ENCODE results near the gene PCDHGA10. TPM values are rescaled to one million over a fixed set of nuclear protein-coding genes. Genes with fewer than 3 reads are reported as not detected.
"Not testable (repeated sequence)": the region's sequence is repeated elsewhere in the genome, so short reads cannot be mapped to it uniquely, and the experiment has no call there.

Gene PCDHGA10
- total RNA-seq, 6 experiments from 2014 or later = 1.5 to 4.6 (median 2.8) TPM

- TF ChIP-seq POLR2A (IDR thresholded peaks at IDR 0.05) = no peak
- TF ChIP-seq CTCF (IDR thresholded peaks at IDR 0.05) = peak; percentile 12 to 39 (median 36)
- Histone ChIP-seq H3K27ac (no peak within 1 kb of the TSS), H3K4me3 (peak within 1 kb of the TSS in 2 of 3 donors; percentile 0 to 24), H3K27me3 (no peaks in the 10 kb centered on the region), H3K4me1 (no peaks in the 10 kb centered on the region), H3K9me3 (peaks cover 0 to 7% (median 6%) of the 10 kb centered on the region in 4 donors), H3K36me3 (no peaks in the 10 kb centered on the region)
- intact Hi-C loops (cut with DNase I) = no loop called here
- peak; percentile 63 to 90 (median 82) for ATAC-seq
- 12% methylated on average over 32 of the region's 33 CpGs for WGBS (ENCODE audit: insufficient coverage, low coverage, low lambda C conversion rate, missing lambda C conversion rate)
- no peak for DNase-seq
Observed at GRCh38 chr5:141430332-141431113, 17.7 kb downstream of the PCDHGA10 start, which contains the start of gene PCDHGA12. Gene PCDHGA12 (plus strand): TSS chr5:141430507. CDS start chr5:141430760, 253 bp downstream.

GRCh38 chr5:141431286-141431685 lies 18.5 kb downstream of the PCDHGA10 start:
- peaks cover 0 to 7% (median 6%) of the 10 kb centered on the region in 4 donors for H3K9me3 ChIP-seq
- DNase-seq (no peak), ATAC-seq (peak in 1 of 4 donors; percentile 32)
- H3K4me1 ChIP-seq = no peaks in the 10 kb centered on the region
- WGBS (ENCODE audit: insufficient coverage, low coverage, low lambda C conversion rate, missing lambda C conversion rate) = 16% methylated on average over 5 of the region's 37 CpGs
- H3K27ac ChIP-seq = no peak overlapping the region
- H3K27me3 ChIP-seq = no peaks in the 10 kb centered on the region
- TF ChIP-seq CTCF (IDR thresholded peaks at IDR 0.05) (no peak), POLR2A (IDR thresholded peaks at IDR 0.05) (no peak)
- peak overlapping the region in 2 of 3 donors; percentile 0 to 24 for H3K4me3 ChIP-seq
- intact Hi-C loops (cut with DNase I) = no loop called here
- no peaks in the 10 kb centered on the region for H3K36me3 ChIP-seq

GRCh38 chr5:141432308-141432707 lies 19.5 kb downstream of the PCDHGA10 start:
- H3K4me3 ChIP-seq; intact Hi-C loops (cut with DNase I); DNase-seq; H3K36me3 ChIP-seq; H3K4me1 ChIP-seq; H3K9me3 ChIP-seq; ATAC-seq; H3K27ac ChIP-seq; H3K27me3 ChIP-seq: not testable (repeated sequence)
- no CpG with 5 or more reads among the region's 38 CpGs for WGBS (ENCODE audit: insufficient coverage, low coverage, low lambda C conversion rate, missing lambda C conversion rate)

- H3K9me3 ChIP-seq, H3K27me3 ChIP-seq: not testable (repeated sequence)
- WGBS (ENCODE audit: insufficient coverage, low coverage, low lambda C conversion rate, missing lambda C conversion rate) = 46% methylated on average over 11 of the region's 29 CpGs
Observed at GRCh38 chr5:141432726-141433125, 19.9 kb downstream of the PCDHGA10 start.

GRCh38 chr5:141434006-141434405 lies 21.2 kb downstream of the PCDHGA10 start:
- TF ChIP-seq CTCF (IDR thresholded peaks at IDR 0.05) = no peak
- no peak for TF ChIP-seq POLR2A (IDR thresholded peaks at IDR 0.05)
- H3K4me1 ChIP-seq = no peaks in the 10 kb centered on the region
- intact Hi-C loops (cut with DNase I) = no loop called here
- no peak for ATAC-seq
- no peak overlapping the region for H3K27ac ChIP-seq
- no peak overlapping the region for H3K4me3 ChIP-seq
- DNase-seq = no peak
- H3K9me3 ChIP-seq = peaks cover 0 to 7% (median 2%) of the 10 kb centered on the region in 4 donors
- WGBS (ENCODE audit: insufficient coverage, low coverage, low lambda C conversion rate, missing lambda C conversion rate) = 46% methylated on average over 2 of the region's 2 CpGs
- H3K36me3 ChIP-seq = no peaks in the 10 kb centered on the region
- no peaks in the 10 kb centered on the region for H3K27me3 ChIP-seq

More at GRCh38 chr5:141432726-141433125, 19.9 kb downstream of the PCDHGA10 start:
- H3K27ac ChIP-seq; H3K36me3 ChIP-seq; H3K4me1 ChIP-seq; H3K4me3 ChIP-seq; DNase-seq; intact Hi-C loops (cut with DNase I); ATAC-seq: not testable (repeated sequence)
